ACC112 (cell line): ENCODE measurements around the gene PDLIM7.

Experiments used
- H2AFZ ChIP-seq: fragments of 200-600 bp; sonication (generic); one replicate; pipeline ENCODE4 v1.6.0; 2017; ENCODE audit warnings: antibody characterized with exemption, low read length; ENCODE audit not compliant: unreplicated experiment
- H3K27ac ChIP-seq: fragments of 200-600 bp; sonication (generic); 2 replicates; pipeline ENCODE4 v1.5.1; 2014; ENCODE audit warnings: low read depth, mild to moderate bottlenecking, antibody characterized with exemption, low read length, moderate library complexity
- H3K27me3 ChIP-seq: fragments of 200-600 bp; sonication (generic); 2 replicates; pipeline ENCODE4 v1.6.1; 2014; ENCODE audit warnings: mild to moderate bottlenecking, antibody characterized with exemption, low read length, moderate library complexity, mixed read lengths; ENCODE audit not compliant: insufficient read depth
- H3K36me3 ChIP-seq: fragments of 200-600 bp; sonication (generic); 2 replicates; pipeline ENCODE4 v1.6.1; 2016; ENCODE audit warnings: mild to moderate bottlenecking, antibody characterized with exemption, low read length, moderate library complexity, mixed read lengths; ENCODE audit not compliant: insufficient read depth
- H3K4me1 ChIP-seq: fragments of 200-600 bp; sonication (generic); one replicate; pipeline ENCODE4 v1.6.1; 2016; ENCODE audit warnings: low read length, mixed read lengths; ENCODE audit not compliant: insufficient read depth, unreplicated experiment, control insufficient read depth
- H3K4me3 ChIP-seq: fragments of 200-600 bp; sonication (generic); 2 replicates; pipeline ENCODE4 v1.5.1; 2014; ENCODE audit warnings: mild to moderate bottlenecking, low read depth, low read length
- H3K79me2 ChIP-seq: fragments of 200-600 bp; sonication (generic); one replicate; pipeline ENCODE4 v1.6.0; 2016; ENCODE audit warnings: low read length; ENCODE audit not compliant: control insufficient read depth, unreplicated experiment, insufficient read depth

The PDLIM7 gene

DNA sequence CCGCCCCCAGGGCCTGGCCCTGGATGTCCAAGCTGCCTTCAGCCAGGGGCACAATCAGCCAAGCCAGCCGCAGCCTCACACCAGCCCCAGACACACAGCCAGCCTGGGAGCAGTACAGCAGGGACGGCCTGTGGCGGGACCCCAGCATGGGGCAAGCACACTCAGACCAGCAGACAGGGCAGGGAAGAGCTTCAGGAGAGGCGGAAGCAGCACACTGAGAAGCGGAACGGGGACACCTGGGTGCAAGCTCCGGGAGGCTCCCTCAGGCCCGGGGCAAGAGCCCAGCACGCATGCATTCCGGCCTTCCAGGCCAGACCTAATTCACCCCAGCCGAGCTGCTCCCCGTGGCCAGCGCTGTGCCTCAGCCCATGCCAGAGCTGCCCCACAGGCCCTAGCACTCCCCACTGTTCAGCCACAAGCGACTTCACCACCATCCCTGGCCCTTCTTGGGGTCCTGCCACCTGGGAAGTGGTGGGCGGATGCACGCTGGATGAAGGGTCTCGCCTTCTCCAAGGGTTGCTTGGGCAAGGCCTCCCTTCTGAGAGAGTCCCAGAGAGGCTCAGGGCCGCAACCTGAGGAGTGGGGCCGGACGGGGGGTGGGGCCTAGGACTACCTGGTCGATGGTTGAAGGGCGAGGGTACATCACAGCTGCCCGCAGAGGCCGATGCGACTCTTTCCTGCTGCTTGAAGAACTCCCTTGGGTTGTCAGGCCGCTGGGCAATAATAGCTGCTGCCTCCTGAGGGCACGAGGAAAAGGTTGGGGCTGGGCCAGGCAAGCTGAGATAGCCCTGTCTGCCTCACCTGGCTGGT lies 37.4 kb downstream of the PDLIM7 start:
- Histone ChIP-seq H3K27me3 (no peaks in the 10 kb centered on the region), H3K4me3 (no peak overlapping the region), H3K36me3 (peaks cover 3% of the 10 kb centered on the region; the same call in 1 of the 2 replicates), H3K4me1 (peaks cover 10% of the 10 kb centered on the region), H2AFZ (no peak overlapping the region), H3K27ac (no peak overlapping the region), H3K79me2 (no peaks in the 10 kb centered on the region)

DNA sequence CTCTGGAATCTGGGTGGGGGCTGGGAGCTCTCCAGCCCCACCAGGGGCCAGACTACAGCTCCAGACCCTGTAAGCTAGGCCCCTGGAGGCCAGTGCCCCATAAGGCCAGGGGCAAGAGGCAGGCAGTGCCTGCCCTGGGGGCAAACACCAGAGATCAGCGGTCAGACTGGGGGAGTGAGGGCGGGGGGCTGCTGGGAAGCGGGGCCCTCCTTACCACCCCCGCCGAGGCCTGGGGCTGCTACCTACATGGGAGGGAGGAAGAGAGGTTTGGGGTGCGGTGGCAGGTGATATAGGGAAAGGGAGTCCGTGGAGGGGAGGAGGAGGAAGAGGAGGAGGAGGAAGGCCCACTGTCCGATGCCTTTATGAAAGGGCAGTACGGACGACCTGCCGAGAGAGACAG lies 38.0 kb downstream of the PDLIM7 start:
- Histone ChIP-seq H3K79me2 (no peaks in the 10 kb centered on the region), H3K36me3 (peaks cover 3% of the 10 kb centered on the region; the same call in 1 of the 2 replicates), H3K27ac (no peak overlapping the region), H3K4me1 (peaks cover 10% of the 10 kb centered on the region), H3K27me3 (no peaks in the 10 kb centered on the region), H3K4me3 (no peak overlapping the region), H2AFZ (no peak overlapping the region)

DNA sequence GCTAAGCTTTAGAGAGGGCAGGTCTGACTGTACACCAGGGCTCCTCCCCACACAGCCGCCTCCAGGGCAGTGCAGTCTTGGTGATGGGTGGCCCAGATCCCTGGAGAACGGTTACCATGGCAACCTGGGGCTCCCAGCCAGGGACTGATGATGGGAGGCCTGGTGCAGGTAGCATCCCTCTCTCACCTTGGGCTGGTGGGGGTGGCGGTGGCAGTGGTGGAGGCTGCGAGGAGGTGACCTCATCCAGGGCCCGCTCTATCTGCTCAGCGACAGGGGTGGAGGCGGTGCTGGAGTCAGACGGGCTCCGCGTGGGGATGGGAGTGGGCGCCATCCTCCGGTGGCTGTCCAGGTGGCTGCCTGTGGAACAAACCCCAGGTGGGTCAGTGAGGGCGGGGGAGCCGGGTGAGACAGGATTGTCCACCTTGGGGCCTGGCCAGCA lies 38.5 kb downstream of the PDLIM7 start:
- H3K79me2 ChIP-seq, result no peaks in the 10 kb centered on the region
- no peaks in the 10 kb centered on the region for H3K27me3 ChIP-seq
- no peak overlapping the region for H3K4me3 ChIP-seq
- H3K36me3 ChIP-seq, result peaks cover 3% of the 10 kb centered on the region; the same call in 1 of the 2 replicates
- H3K4me1 ChIP-seq, result peaks cover 13% of the 10 kb centered on the region
- no peak overlapping the region for H3K27ac ChIP-seq
- H2AFZ ChIP-seq, result no peak overlapping the region

DNA sequence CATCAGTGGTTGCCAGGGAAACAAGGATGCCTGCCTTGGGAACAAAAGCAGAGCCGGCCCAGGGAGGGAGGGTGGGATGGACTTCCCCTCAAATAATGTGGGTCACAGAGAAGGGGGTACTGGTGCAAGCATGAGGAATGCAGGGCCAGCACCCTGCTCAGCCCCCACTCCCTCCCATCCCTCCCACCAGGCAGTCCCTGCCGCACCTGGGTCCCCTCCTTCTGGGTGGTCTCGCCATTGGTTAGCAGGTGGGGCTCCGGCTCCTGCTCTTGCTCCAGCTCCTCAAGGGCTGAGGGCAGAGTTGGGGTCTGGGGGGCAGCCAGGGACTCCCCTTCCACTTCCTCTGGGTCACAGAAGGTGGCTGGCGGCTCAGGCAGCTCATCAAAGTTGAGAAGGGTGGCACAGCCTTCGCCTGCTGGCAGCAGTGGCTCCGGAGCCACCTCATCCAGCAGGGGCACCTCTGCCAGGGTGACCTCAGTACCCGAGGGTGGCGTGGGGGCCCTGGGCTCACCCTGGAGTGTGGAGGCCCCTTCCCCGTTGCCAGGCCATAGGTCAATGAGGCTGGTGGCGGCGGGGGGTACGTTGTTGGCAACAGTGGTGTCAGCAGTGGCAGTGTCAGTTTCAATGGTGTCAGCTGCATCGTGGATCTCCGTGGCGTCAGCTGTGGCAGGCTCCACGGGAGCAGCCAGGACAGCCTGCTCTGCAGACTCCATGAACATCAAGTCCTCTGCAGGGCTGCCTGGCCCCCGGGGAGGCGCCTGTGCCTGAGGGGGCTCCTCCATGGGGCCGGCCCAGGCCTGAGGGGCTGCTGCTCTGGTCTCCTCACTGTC lies 39.3 kb downstream of the PDLIM7 start:
- H3K27ac ChIP-seq, result peak overlapping the region; percentile 78
- no peak overlapping the region for H2AFZ ChIP-seq
- H3K4me3 ChIP-seq, result no peak overlapping the region
- peaks cover 3% of the 10 kb centered on the region; the same call in 1 of the 2 replicates for H3K36me3 ChIP-seq
- H3K79me2 ChIP-seq, result no peaks in the 10 kb centered on the region
- H3K4me1 ChIP-seq, result peaks cover 16% of the 10 kb centered on the region
- H3K27me3 ChIP-seq, result no peaks in the 10 kb centered on the region

DNA sequence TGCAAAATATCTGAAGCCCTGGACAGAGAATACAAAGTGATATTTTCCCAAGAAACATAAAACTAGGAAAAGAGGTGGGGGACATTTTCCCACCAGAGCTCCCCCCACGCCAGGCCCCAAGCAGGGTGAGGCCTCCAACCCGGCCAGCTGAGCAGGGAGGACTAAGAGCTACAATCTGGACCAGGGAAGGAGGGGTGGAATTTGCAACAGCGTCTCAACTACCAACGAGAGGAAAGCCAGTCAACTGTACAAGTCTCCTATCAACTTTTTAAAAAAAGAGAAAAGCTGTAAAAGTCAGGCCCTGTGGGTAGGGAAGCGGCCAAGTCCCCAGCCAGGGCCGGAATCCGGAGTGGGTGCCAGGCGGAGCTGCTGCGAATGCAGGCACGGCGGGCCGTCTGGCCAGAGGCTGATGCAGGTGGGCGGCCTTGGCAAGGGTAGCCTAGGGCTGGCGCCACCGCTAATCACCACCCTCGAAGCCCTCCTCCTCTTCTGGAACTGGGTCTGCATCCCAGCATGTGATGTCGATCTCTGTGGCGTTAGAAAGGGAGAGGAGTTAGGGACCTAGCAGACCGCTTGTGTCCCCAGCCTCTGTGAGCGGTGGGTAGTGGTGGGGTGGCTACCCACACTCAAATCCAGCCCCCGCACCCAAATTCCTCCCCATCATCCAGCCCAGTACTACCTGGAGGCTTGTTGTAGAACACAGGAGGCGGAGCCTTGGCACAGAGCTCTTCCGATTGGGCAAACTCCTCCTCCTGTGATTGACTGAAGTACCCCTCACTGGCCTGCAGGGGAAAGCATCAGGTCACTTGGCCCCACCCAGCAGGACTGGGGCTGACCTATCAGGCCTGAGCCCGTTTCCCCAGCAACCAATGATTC lies 40.2 kb downstream of the PDLIM7 start:
- H3K79me2 ChIP-seq, result no peaks in the 10 kb centered on the region
- peaks cover 16% of the 10 kb centered on the region for H3K4me1 ChIP-seq
- H3K36me3 ChIP-seq, result peaks cover 3% of the 10 kb centered on the region; the same call in 1 of the 2 replicates
- H3K27me3 ChIP-seq, result no peaks in the 10 kb centered on the region
- H3K27ac ChIP-seq, result no peak overlapping the region
- no peak overlapping the region for H3K4me3 ChIP-seq
- H2AFZ ChIP-seq, result no peak overlapping the region

DNA sequence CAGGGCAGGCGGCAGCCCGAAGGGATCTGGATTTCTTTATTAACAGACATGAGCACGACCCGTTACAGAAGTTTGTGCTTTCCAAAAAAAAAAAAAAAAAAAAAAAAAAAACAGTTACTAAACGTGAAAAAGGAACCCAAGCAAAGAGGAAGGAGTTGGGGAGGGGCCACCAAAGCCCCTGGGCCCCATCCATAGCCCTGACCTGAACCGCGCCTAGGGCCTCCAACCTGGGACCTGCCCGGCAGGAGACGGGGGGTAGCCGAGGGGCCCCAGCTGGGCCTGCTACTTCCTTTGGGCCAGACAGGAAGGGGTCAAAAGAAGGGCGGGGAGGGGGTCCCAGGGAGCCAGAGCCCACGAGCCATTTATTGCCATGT lies 40.8 kb downstream of the PDLIM7 start:
- Histone ChIP-seq H3K4me1 (peaks cover 16% of the 10 kb centered on the region), H3K4me3 (no peak overlapping the region), H3K27me3 (no peaks in the 10 kb centered on the region), H2AFZ (no peak overlapping the region), H3K27ac (no peak overlapping the region), H3K36me3 (peaks cover 3% of the 10 kb centered on the region; the same call in 1 of the 2 replicates), H3K79me2 (no peaks in the 10 kb centered on the region)

DNA sequence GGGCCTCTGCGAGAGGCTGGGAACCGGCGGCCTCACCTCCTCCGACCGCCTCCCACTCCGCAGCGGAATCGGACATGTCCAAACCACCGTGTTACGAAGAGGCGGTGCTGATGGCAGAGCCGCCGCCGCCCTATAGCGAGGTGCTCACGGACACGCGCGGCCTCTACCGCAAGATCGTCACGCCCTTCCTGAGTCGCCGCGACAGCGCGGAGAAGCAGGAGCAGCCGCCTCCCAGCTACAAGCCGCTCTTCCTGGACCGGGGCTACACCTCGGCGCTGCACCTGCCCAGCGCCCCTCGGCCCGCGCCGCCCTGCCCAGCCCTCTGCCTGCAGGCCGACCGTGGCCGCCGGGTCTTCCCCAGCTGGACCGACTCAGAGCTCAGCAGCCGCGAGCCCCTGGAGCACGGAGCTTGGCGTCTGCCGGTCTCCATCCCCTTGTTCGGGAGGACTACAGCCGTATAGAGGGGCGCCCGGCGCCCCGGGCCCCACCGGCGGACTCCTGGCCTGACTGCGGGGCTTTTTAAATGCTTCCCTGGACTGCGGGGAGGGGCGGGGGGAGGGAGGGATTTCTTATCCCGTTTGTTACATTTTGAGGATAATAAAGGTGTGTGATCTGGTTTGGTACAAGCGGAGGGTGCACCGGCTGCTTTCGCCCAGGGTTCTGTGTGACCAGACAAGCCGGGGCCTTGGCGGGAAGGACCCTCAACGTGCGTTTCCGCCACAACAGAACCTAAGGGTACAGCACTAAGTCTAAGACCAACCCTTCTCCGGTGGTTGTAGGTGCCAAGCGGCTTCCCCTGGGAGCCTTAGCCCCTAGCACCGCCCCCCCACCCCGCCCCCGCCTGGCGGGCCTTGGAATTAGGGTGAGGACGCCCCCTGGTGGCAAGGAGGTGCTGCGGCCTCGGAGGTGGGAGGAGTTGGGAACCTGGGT lies 41.5 kb downstream of the PDLIM7 start:
- no peak overlapping the region for H2AFZ ChIP-seq

DNA sequence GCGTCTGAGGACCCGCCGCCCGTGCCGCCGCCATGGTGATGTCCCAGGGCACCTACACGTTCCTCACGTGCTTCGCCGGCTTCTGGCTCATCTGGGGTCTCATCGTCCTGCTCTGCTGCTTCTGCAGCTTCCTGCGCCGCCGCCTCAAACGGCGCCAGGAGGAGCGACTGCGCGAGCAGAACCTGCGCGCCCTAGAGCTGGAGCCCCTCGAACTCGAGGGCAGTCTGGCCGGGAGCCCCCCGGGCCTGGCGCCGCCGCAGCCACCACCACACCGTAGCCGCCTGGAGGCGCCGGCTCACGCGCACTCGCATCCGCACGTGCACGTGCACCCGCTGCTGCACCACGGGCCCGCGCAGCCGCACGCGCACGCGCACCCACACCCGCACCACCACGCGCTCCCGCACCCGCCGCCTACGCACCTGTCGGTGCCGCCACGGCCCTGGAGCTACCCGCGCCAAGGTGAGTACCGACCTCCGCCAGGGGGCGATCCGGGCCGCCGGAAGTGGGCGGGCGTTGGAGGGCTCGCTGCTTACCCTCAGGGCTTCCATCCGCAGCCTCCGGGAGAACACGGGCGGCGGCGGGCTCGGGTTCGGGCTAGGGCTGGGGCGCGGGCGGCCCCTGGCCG lies 42.3 kb downstream of the PDLIM7 start:
- H3K4me1 ChIP-seq, result peaks cover 16% of the 10 kb centered on the region
- peak overlapping the region; percentile 77 for H3K4me3 ChIP-seq
- no peak overlapping the region for H2AFZ ChIP-seq
- H3K36me3 ChIP-seq, result peaks cover 3% of the 10 kb centered on the region; the same call in 1 of the 2 replicates
- peak overlapping the region; percentile 49; the same call in 1 of the 2 replicates for H3K27ac ChIP-seq
- H3K79me2 ChIP-seq, result no peaks in the 10 kb centered on the region
- no peaks in the 10 kb centered on the region for H3K27me3 ChIP-seq

More for the DNA sequence above, 41.5 kb downstream of the PDLIM7 start:
- peak overlapping the region; percentile 77 for H3K4me3 ChIP-seq
- no peaks in the 10 kb centered on the region for H3K79me2 ChIP-seq
- peaks cover 16% of the 10 kb centered on the region for H3K4me1 ChIP-seq
- H3K27ac ChIP-seq, result no peak overlapping the region; the same call in 1 of the 2 replicates
- peaks cover 3% of the 10 kb centered on the region; the same call in 1 of the 2 replicates for H3K36me3 ChIP-seq
- H3K27me3 ChIP-seq, result no peaks in the 10 kb centered on the region

DNA sequence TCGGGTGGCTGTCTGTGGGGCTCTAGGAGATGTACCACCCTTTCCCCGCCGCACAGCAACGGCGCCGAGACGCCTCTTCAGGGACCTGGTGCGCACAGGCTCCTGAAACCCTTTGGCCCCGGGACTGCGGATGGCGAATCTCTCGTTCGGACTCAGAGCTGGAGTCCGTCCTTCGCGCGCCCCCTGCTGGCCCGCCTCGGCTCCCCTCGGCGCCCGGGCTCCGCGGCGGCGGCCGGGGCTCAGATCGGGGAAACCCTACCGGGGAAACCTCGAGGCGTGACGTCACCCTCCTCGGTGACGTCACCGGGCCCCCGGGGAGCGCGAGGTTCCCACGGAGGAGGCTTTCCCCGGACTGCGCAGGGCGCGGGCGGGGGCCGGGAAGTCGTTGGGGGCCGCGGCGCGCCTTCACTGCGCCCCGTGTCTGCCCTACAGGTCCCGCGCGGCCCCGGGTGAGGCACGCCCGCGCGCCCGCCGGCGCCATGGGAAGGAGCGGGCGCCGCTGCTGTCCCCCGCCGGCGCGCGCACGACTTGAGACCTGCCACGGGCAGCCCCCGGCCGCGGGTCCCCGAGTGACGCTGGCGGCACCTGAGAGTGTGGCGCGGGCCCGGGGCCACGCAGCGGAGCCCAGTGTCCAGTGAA lies 42.9 kb downstream of the PDLIM7 start:
- H3K27me3 ChIP-seq, result no peaks in the 10 kb centered on the region
- H3K79me2 ChIP-seq, result peaks cover 4% of the 10 kb centered on the region
- H3K4me3 ChIP-seq, result peak overlapping the region; percentile 77
- H3K36me3 ChIP-seq, result peaks cover 3% of the 10 kb centered on the region; the same call in 1 of the 2 replicates
- H3K27ac ChIP-seq, result peak overlapping the region; percentile 49; the same call in 1 of the 2 replicates
- peaks cover 16% of the 10 kb centered on the region for H3K4me1 ChIP-seq
- H2AFZ ChIP-seq, result no peak overlapping the region
